Mesenchymal stem cell (in vitro differentiated cells and primary cell): Measurements from ENCODE around the gene THTPA.
A peak's percentile ranks its signal among the peaks of the same experiment; 100 is the strongest.

Experiments used
- DNase-seq: peaks from one replicate; pipeline ENCODE4 v3.0.0-alpha.2; 2013
- H2AFZ ChIP-seq: one replicate; pipeline ENCODE4 v1.6.1; 2013; ENCODE audit warnings: low read depth, mild to moderate bottlenecking, control low read depth, inconsistent platforms, low read length, moderate library complexity
- H2AK5ac ChIP-seq: 2 replicates; pipeline ENCODE4 v1.6.1; 2013; ENCODE audit warnings: low read length, moderate library complexity, mild to moderate bottlenecking, inconsistent platforms; ENCODE audit not compliant: severe bottlenecking
- H2BK120ac ChIP-seq: one replicate; pipeline ENCODE4 v1.6.1; 2013; ENCODE audit warnings: low read depth, mild to moderate bottlenecking, inconsistent platforms, low read length, moderate library complexity
- H2BK12ac ChIP-seq, 2 experiments: one replicate each; pipeline ENCODE4 v1.6.1; 2013; ENCODE audit warnings: inconsistent platforms in 2 of 2, low read length in 2 of 2, mild to moderate bottlenecking in 2 of 2, moderate library complexity in 2 of 2, control low read depth in 1 of 2
- H2BK15ac ChIP-seq: one replicate; pipeline ENCODE4 v1.6.1; 2013; ENCODE audit warnings: mild to moderate bottlenecking, low read depth, inconsistent platforms; ENCODE audit not compliant: poor library complexity, severe bottlenecking
- H2BK5ac ChIP-seq: 2 replicates; pipeline ENCODE4 v1.6.1; 2013; ENCODE audit warnings: low read depth, mild to moderate bottlenecking, low read length, control low read depth, inconsistent platforms; ENCODE audit not compliant: poor library complexity, severe bottlenecking
- H3K14ac ChIP-seq, 2 experiments: one replicate each; pipeline ENCODE4 v1.6.1; 2013; ENCODE audit warnings: inconsistent platforms in 2 of 2, low read length in 2 of 2, control low read depth in 1 of 2, mild to moderate bottlenecking in 1 of 2, moderate library complexity in 1 of 2
- H3K18ac ChIP-seq, 2 experiments: one replicate each; pipeline ENCODE4 v1.6.1; 2013; ENCODE audit warnings: inconsistent platforms in 2 of 2, low read length in 2 of 2, control low read depth in 1 of 2, low read depth in 1 of 2, mild to moderate bottlenecking in 1 of 2
- H3K23ac ChIP-seq, 2 experiments: one replicate each; pipeline ENCODE4 v1.6.1; 2013; ENCODE audit warnings: inconsistent platforms in 2 of 2, low read length in 2 of 2, mild to moderate bottlenecking in 2 of 2, moderate library complexity in 2 of 2, control low read depth in 1 of 2
- H3K27ac ChIP-seq: 2 replicates; pipeline ENCODE4 v1.5.1; 2013; ENCODE audit warnings: mild to moderate bottlenecking, moderate library complexity, low read length, control low read depth, inconsistent platforms; ENCODE audit not compliant: poor library complexity, severe bottlenecking
- H3K27me3 ChIP-seq, 2 experiments: 2 replicates each; pipeline versions ENCODE4 v1.6.1 to v1.7.0; 2013; ENCODE audit warnings: low read length in 2 of 2, mild to moderate bottlenecking in 2 of 2, moderate library complexity in 2 of 2, control low read depth in 1 of 2, inconsistent platforms in 1 of 2; ENCODE audit not compliant: control insufficient read depth in 1 of 2, insufficient read depth in 1 of 2
- H3K36me3 ChIP-seq, 2 experiments: 2 replicates each; pipeline versions ENCODE4 v1.6.1 to v1.7.0; 2013; ENCODE audit warnings: low read length in 2 of 2, control low read depth in 1 of 2, inconsistent platforms in 1 of 2, low read depth in 1 of 2, mild to moderate bottlenecking in 1 of 2; ENCODE audit not compliant: insufficient read depth in 2 of 2, control insufficient read depth in 1 of 2
- H3K4ac ChIP-seq, 2 experiments: one replicate each; pipeline ENCODE4 v1.6.1; 2013; ENCODE audit warnings: inconsistent platforms in 2 of 2, low read length in 2 of 2, mild to moderate bottlenecking in 2 of 2, moderate library complexity in 2 of 2, control low read depth in 1 of 2, low read depth in 1 of 2
- H3K4me1 ChIP-seq: 2 replicates; pipeline ENCODE4 v1.6.1; 2013; ENCODE audit warnings: low read depth, low read length, control low read depth; ENCODE audit not compliant: control insufficient read depth, insufficient read depth
- H3K4me2 ChIP-seq: 2 replicates; pipeline ENCODE4 v1.6.1; 2013; ENCODE audit warnings: low read length, mild to moderate bottlenecking, inconsistent platforms; ENCODE audit not compliant: poor library complexity, severe bottlenecking
- H3K4me3 ChIP-seq, 2 experiments: 2 replicates each; pipeline versions ENCODE4 v1.5.1 to v1.7.0; 2013; ENCODE audit warnings: low read length in 2 of 2, mild to moderate bottlenecking in 2 of 2, control low read depth in 1 of 2, low read depth in 1 of 2; ENCODE audit not compliant: insufficient read depth in 1 of 2
- H3K79me1 ChIP-seq: replicated peaks from 2 replicates; pipeline ENCODE4 v1.6.1; 2013; ENCODE audit warnings: mild to moderate bottlenecking, control low read depth, low read length, inconsistent platforms; ENCODE audit not compliant: poor library complexity, severe bottlenecking
- H3K9ac ChIP-seq: 2 replicates; pipeline ENCODE4 v1.7.0; 2013; ENCODE audit warnings: mild to moderate bottlenecking, low read length, moderate library complexity
- H3K9me3 ChIP-seq: 2 replicates; pipeline ENCODE4 v1.7.0; 2013; ENCODE audit warnings: mild to moderate bottlenecking, low read length; ENCODE audit not compliant: control insufficient read depth
- H4K8ac ChIP-seq: one replicate; pipeline ENCODE4 v1.6.1; 2013; ENCODE audit warnings: inconsistent platforms, mild to moderate bottlenecking, low read length, moderate library complexity
- H4K91ac ChIP-seq: one replicate; pipeline ENCODE4 v1.6.1; 2013; ENCODE audit warnings: mild to moderate bottlenecking, low read length, inconsistent platforms
- WGBS: methylation state at CpG from one replicate; pipeline ENCODE4 v1.1.7; 2013; ENCODE audit warnings: mixed read lengths; 5-methylcytosine and 5-hydroxymethylcytosine counted together

Gene THTPA

DNA sequence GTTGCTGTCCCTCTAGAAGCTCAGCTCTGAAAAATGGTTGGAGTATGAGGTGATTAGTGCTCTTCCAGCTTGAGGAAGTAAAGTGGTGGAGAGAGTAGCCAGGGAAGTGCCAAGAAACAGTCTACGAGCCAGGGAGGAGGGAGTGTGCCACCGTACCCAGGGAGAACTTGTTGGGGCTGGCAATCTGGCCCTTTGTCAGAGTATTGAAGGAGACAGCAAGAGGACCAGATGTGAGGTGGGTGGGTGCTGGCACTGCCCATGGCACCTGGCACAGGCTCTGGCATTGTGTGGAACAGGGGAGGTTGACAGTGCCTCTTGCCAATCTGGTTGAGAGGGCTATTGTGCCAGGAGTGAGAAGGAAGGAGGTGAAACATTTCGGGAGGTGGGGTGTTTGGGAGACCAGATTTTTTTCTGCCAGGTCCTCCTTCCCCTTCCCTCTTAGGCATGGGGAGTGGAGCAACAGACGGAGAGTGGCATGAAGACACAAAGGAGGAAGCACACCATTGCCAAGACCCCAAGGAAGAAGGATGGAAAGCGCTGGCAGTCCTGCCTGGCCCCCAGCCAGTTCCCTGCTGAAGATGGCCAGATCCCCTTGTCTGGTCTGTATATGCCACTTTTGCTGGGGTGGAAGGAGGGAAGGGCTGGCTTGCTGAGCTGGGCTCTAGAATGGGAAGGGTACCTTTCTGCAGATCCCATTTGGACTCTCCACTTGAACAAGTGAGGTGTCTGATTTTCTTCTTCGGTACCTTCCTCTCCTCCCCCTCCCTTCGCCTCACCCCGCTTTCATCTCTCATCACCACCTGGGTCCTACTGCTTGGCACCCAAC lies 42.0 kb upstream of the THTPA start:
- H4K8ac ChIP-seq = no peak overlapping the region
- peaks cover 5% of the 10 kb centered on the region for H3K4me1 ChIP-seq
- H3K23ac ChIP-seq = peak overlapping the region in 1 of 2 experiments; percentile 86
- H2BK15ac ChIP-seq = no peak overlapping the region
- peaks cover 0 to 14% of the 10 kb centered on the region in 2 experiments for H3K36me3 ChIP-seq
- DNase-seq = no peak
- H3K79me1 ChIP-seq = no peaks in the 10 kb centered on the region
- H3K4ac ChIP-seq = no peak overlapping the region
- no peak overlapping the region for H2BK12ac ChIP-seq
- H3K14ac ChIP-seq = no peak overlapping the region
- H3K27ac ChIP-seq = no peak overlapping the region
- H3K4me2 ChIP-seq = no peak overlapping the region
- H3K9me3 ChIP-seq = no peaks in the 10 kb centered on the region
- 90% methylated on average over 7 of the region's 8 CpGs for WGBS
- H2AFZ ChIP-seq = no peak overlapping the region
- no peaks in the 10 kb centered on the region for H3K27me3 ChIP-seq
- no peak overlapping the region for H3K9ac ChIP-seq
- H3K18ac ChIP-seq = no peak overlapping the region
- H3K4me3 ChIP-seq = no peak overlapping the region
- H2BK5ac ChIP-seq = no peak overlapping the region
- no peak overlapping the region for H2BK120ac ChIP-seq
- no peak overlapping the region for H2AK5ac ChIP-seq
- no peak overlapping the region for H4K91ac ChIP-seq

DNA sequence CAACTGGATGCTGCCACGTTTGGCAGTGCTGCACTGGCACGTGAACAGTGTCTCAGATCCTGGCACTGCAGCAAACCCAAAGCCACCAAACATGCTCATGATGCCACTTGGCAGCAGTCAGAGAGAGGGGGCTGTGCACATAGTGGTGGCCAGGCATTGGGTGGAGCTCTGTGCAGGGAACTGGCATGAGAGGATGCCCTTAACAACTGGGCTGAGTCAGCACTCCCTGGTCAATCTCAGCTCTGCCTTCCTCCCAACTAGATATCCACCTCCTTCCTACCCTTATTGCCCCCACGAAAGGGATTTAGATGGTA lies 41.5 kb upstream of the THTPA start:
- no peak overlapping the region for H4K91ac ChIP-seq
- peaks cover 5% of the 10 kb centered on the region for H3K4me1 ChIP-seq
- H2BK5ac ChIP-seq = no peak overlapping the region
- no peak overlapping the region for H3K9ac ChIP-seq
- no peak overlapping the region for H2AK5ac ChIP-seq
- no peaks in the 10 kb centered on the region for H3K27me3 ChIP-seq
- H3K27ac ChIP-seq = no peak overlapping the region
- no peak overlapping the region for H4K8ac ChIP-seq
- no peak overlapping the region for H2BK12ac ChIP-seq
- H3K9me3 ChIP-seq = no peaks in the 10 kb centered on the region
- H3K4me2 ChIP-seq = no peak overlapping the region
- H2BK120ac ChIP-seq = no peak overlapping the region
- peaks cover 0 to 14% of the 10 kb centered on the region in 2 experiments for H3K36me3 ChIP-seq
- H2AFZ ChIP-seq = no peak overlapping the region
- H3K14ac ChIP-seq = no peak overlapping the region
- H3K4me3 ChIP-seq = no peak overlapping the region
- no peaks in the 10 kb centered on the region for H3K79me1 ChIP-seq
- H3K18ac ChIP-seq = no peak overlapping the region
- no peak for DNase-seq
- H3K23ac ChIP-seq = no peak overlapping the region
- WGBS = 96% methylated on average over 2 of the region's 3 CpGs
- no peak overlapping the region for H2BK15ac ChIP-seq
- no peak overlapping the region for H3K4ac ChIP-seq

DNA sequence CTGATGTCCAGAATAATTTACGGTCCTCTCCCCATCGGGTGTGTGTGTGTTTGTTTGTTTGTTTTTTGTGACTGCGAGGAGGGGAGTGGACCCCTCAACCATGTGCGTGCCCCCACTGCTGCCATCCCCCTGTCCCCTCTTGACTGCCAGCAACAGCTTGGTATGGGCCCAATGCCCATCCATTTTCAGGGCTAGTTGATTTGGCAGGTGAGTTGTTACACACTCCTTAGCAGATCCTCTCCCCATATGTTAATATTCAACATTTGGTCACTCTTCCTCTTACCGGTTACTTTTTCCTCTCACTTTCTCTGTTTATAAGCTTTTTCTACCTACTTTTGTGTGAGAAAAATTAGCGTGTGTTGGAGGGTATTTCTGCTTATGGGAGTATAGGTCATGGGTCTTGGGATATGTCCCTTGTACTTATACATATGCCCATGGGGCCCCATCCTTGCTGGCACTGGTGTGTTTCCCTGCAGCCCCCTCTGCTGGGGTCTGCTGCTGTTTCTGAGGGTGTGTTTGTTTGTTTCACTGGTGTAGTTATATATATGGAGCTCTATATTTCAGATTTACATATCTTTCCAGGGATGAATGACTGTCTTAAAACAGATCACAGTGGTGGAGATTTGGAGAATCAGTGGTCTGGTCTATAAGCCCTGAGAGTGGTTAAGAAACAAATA lies 38.3 kb upstream of the THTPA start:
- Histone ChIP-seq H3K36me3 (peaks cover 0 to 24% of the 10 kb centered on the region in 2 experiments), H2BK15ac (no peak overlapping the region), H3K4me2 (no peak overlapping the region), H3K23ac (no peak overlapping the region), H3K4me1 (peaks cover 4% of the 10 kb centered on the region), H3K4me3 (no peak overlapping the region), H3K18ac (no peak overlapping the region), H3K4ac (no peak overlapping the region), H2BK120ac (no peak overlapping the region), H3K27me3 (no peaks in the 10 kb centered on the region), H2BK5ac (no peak overlapping the region), H3K9me3 (no peaks in the 10 kb centered on the region), H3K27ac (no peak overlapping the region), H4K8ac (no peak overlapping the region), H3K14ac (no peak overlapping the region), H2BK12ac (no peak overlapping the region), H4K91ac (no peak overlapping the region), H3K79me1 (no peaks in the 10 kb centered on the region), H2AFZ (no peak overlapping the region), H3K9ac (no peak overlapping the region), H2AK5ac (no peak overlapping the region)
- no peak for DNase-seq
- 96% methylated on average over 2 of the region's 6 CpGs for WGBS

DNA sequence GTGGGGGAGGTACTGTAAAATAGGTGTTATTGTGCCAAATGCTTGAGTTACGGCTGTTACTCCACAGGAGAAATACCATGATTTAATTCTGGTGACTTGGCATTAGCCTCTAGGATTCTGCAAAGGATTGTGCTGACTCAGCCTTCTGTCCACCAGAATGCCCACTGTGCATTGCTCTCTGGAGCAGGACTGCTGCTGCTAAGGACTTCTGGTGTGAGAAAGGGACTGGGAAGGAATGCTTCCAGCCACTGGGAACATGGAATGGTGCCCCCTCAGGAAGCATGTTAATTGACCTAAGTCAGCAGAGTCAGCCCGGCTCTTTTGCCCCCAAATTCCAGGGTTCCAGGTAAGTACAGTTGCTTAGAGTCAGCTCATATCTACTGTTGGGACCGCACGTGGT lies 37.4 kb upstream of the THTPA start:
- no peak overlapping the region for H2AK5ac ChIP-seq
- WGBS = 78% methylated on average over 4 of the region's 4 CpGs
- H3K4me3 ChIP-seq = no peak overlapping the region
- peaks cover 4% of the 10 kb centered on the region for H3K4me1 ChIP-seq
- H3K27ac ChIP-seq = no peak overlapping the region
- no peak overlapping the region for H3K9ac ChIP-seq
- no peaks in the 10 kb centered on the region for H3K27me3 ChIP-seq
- no peak overlapping the region for H2AFZ ChIP-seq
- H3K36me3 ChIP-seq = peaks cover 0 to 23% of the 10 kb centered on the region in 2 experiments
- H3K23ac ChIP-seq = no peak overlapping the region
- no peak overlapping the region for H2BK12ac ChIP-seq
- H2BK120ac ChIP-seq = no peak overlapping the region
- H2BK5ac ChIP-seq = no peak overlapping the region
- H3K79me1 ChIP-seq = no peaks in the 10 kb centered on the region
- no peak overlapping the region for H2BK15ac ChIP-seq
- no peak overlapping the region for H3K4me2 ChIP-seq
- no peak overlapping the region for H4K8ac ChIP-seq
- H3K14ac ChIP-seq = no peak overlapping the region
- H4K91ac ChIP-seq = no peak overlapping the region
- no peak for DNase-seq
- no peak overlapping the region for H3K4ac ChIP-seq
- H3K9me3 ChIP-seq = no peaks in the 10 kb centered on the region
- no peak overlapping the region for H3K18ac ChIP-seq
